ENCODE data around the gene ABCA4.

ABCA4 gene

GRCh38 chr1:94048413-94049164 lies 72.4 kb downstream of the ABCA4 start:
- DNase-seq = no peak

GRCh38 chr1:94047949-94048348 lies 73.0 kb downstream of the ABCA4 start:
- DNase-seq = no peak

GRCh38 chr1:94045465-94046056 lies 75.4 kb downstream of the ABCA4 start:
- peak; percentile 13 for DNase-seq

- no peak for DNase-seq
Observed at GRCh38 chr1:94044891-94045290, 76.1 kb downstream of the ABCA4 start.

GRCh38 chr1:94044290-94044790 lies 76.6 kb downstream of the ABCA4 start:
- DNase-seq = no peak

- DNase-seq = no peak
Observed at GRCh38 chr1:94043738-94044289, 77.1 kb downstream of the ABCA4 start.

- no peak for DNase-seq
Observed at GRCh38 chr1:94042388-94042787, 78.6 kb downstream of the ABCA4 start.

GRCh38 chr1:94039871-94040569 lies 80.9 kb downstream of the ABCA4 start:
- DNase-seq = no peak

GRCh38 chr1:94039514-94039870 lies 81.5 kb downstream of the ABCA4 start:
- peak; percentile 61 for DNase-seq

- DNase-seq = no peak
Observed at GRCh38 chr1:94038511-94038910, 82.4 kb downstream of the ABCA4 start.

GRCh38 chr1:94037392-94038229 lies 83.3 kb downstream of the ABCA4 start:
- DNase-seq = no peak

- DNase-seq = no peak
Observed at GRCh38 chr1:94036730-94037129, 84.2 kb downstream of the ABCA4 start.

GRCh38 chr1:94033849-94034248 lies 87.1 kb downstream of the ABCA4 start:
- no peak for DNase-seq

GRCh38 chr1:94032637-94033036 lies 88.3 kb downstream of the ABCA4 start:
- no peak for DNase-seq

- no peak for DNase-seq
Observed at GRCh38 chr1:94031591-94031990, 89.4 kb downstream of the ABCA4 start.

- DNase-seq = no peak
Observed at GRCh38 chr1:94031154-94031553, 89.8 kb downstream of the ABCA4 start.

- DNase-seq = no peak
Observed at GRCh38 chr1:94029130-94029993, 91.6 kb downstream of the ABCA4 start.

GRCh38 chr1:94027721-94028515 lies 93.0 kb downstream of the ABCA4 start:
- no peak for DNase-seq

- no peak for DNase-seq
Observed at GRCh38 chr1:94026619-94027380, 94.1 kb downstream of the ABCA4 start.
